Liver (tissue), 3 donors: ENCODE data around the gene SOBP.

Experiments used
- CTCF ChIP-seq: fragments of 150-350 bp; IDR thresholded peaks from 2 replicates; pipeline ENCODE4 v1.5.1; 2017; ENCODE audit warnings: improper control_type of control experiment, low read depth, low read length; ENCODE audit not compliant: missing input control
- EGR1 ChIP-seq, 2 donors: IDR thresholded peaks; 2 replicates each; pipeline ENCODE4 v1.6.1; 2016 to 2018; ENCODE audit warnings: antibody characterized with exemption in 2 of 2, low read depth in 2 of 2
- FOXA1 ChIP-seq: IDR thresholded peaks from 2 replicates; pipeline ENCODE4 v1.6.1; 2016; ENCODE audit warnings: antibody characterized with exemption
- GABPA ChIP-seq, 2 donors: IDR thresholded peaks in 1 of 2; conservative IDR thresholded peaks in 1 of 2; 2 replicates each; pipeline ENCODE4 v1.6.1; 2016; ENCODE audit warnings: antibody characterized with exemption in 2 of 2, mild to moderate bottlenecking in 1 of 2, moderate library complexity in 1 of 2
- HNF4A ChIP-seq, 2 donors: conservative IDR thresholded peaks; 2 replicates each; pipeline ENCODE4 v1.6.1; 2016; ENCODE audit warnings: antibody characterized with exemption in 2 of 2, mild to moderate bottlenecking in 2 of 2
- RAD21 ChIP-seq, 2 donors: IDR thresholded peaks; 2 replicates each; pipeline ENCODE4 v1.6.1; 2016; ENCODE audit warnings: antibody characterized with exemption in 2 of 2, mild to moderate bottlenecking in 2 of 2
- REST ChIP-seq: IDR thresholded peaks from 2 replicates; pipeline ENCODE4 v1.6.1; 2016; ENCODE audit warnings: antibody characterized with exemption, mild to moderate bottlenecking
- RXRA ChIP-seq, 2 donors: IDR thresholded peaks; 2 replicates each; pipeline ENCODE4 v1.6.1; 2017 to 2018; ENCODE audit warnings: antibody characterized with exemption in 2 of 2, mild to moderate bottlenecking in 1 of 2
- TAF1 ChIP-seq: conservative IDR thresholded peaks from 2 replicates; pipeline ENCODE4 v1.6.1; 2016; ENCODE audit warnings: antibody characterized with exemption, mild to moderate bottlenecking
- YY1 ChIP-seq: IDR thresholded peaks from 2 replicates; pipeline ENCODE4 v1.6.1; 2016; ENCODE audit warnings: antibody characterized with exemption, mild to moderate bottlenecking
- donor health status: healthy.
- donor health status: healthy.

- TF ChIP-seq REST (no peak), RAD21 (IDR thresholded peaks at IDR 0.05) (no peak), CTCF (no peak), RXRA (IDR thresholded peaks at IDR 0.05) (no peak), FOXA1 (no peak), HNF4A (conservative IDR thresholded peaks at IDR 0.05) (no peak), YY1 (no peak), GABPA (IDR thresholded peaks at IDR 0.05 in 1 of 2, conservative IDR thresholded peaks at IDR 0.05 in 1 of 2) (no peak), TAF1 (no peak), EGR1 (IDR thresholded peaks at IDR 0.05; ENCODE audit: low read depth in 2 of 2) (no peak)
These were observed 193.3 kb downstream of the SOBP start for GRCh38 chr6:107683183-107683582.
